Chondrocyte (in vitro differentiated cells): ENCODE results near the gene TLR1. TPM values are rescaled to one million over a fixed set of nuclear protein-coding genes. Genes with fewer than 3 reads are reported as not detected.

Experiments used
- DNase-seq: peaks from one replicate; pipeline ENCODE4 v3.0.0; 2021; ENCODE audit warnings: mixed read lengths, low spot score
- H3K27ac Mint-ChIP-seq: one replicate; pipeline ENCODE4 v1.8.0; 2021; ENCODE audit warnings: mild to moderate bottlenecking, moderate library complexity, mixed read lengths; ENCODE audit not compliant: unreplicated experiment
- H3K27me3 Mint-ChIP-seq: 2 replicates; pipeline ENCODE4 v1.8.0; 2021; ENCODE audit warnings: low read depth, mixed read lengths
- H3K36me3 Mint-ChIP-seq: 2 replicates; pipeline ENCODE4 v1.8.0; 2021; ENCODE audit warnings: low read depth, mixed read lengths
- H3K4me1 Mint-ChIP-seq: 2 replicates; pipeline ENCODE4 v1.8.0; 2021; ENCODE audit warnings: low read depth, mild to moderate bottlenecking, mixed read lengths
- H3K4me3 Mint-ChIP-seq: one replicate; pipeline ENCODE4 v1.8.0; 2021; ENCODE audit warnings: mild to moderate bottlenecking, moderate library complexity, mixed read lengths; ENCODE audit not compliant: unreplicated experiment
- H3K9me3 Mint-ChIP-seq: 2 replicates; pipeline ENCODE4 v1.8.0; 2021; ENCODE audit warnings: low read depth, mixed read lengths
- CTCF ChIP-seq: fragments of 200-600 bp; sonication (generic); IDR thresholded peaks from 2 replicates; pipeline ENCODE4 v1.5.0; 2021; ENCODE audit warnings: antibody characterized with exemption, mild to moderate bottlenecking, moderate library complexity
- total RNA-seq: library from RNA; stranded (reverse); gene quantifications from 3 replicates; pipeline ENCODE4 v1.2.1, GENCODE V29; 2021

The TLR1 gene
- total RNA-seq, 1 donor from 2014 or later, result 0.15 TPM

DNA sequence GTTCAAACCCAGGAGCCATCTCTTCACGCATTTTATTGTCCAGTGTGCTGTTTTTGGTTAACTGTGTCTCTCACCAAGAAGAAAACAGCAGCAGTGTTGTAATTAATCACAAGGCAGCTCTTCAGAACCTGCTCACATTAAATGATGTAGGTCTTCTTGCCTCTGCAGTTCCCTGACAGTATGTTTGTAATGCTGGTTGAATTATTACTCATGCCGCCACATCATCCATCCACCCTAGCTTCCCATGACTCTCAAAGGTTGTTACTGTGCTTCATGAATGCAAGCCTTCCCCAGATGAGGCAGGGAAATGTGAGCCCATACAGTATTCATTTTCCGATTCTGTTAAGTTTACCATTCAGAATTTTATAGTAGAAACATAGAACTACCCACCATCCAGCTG lies 39.2 kb downstream of the TLR1 start:
- TF ChIP-seq CTCF, result no peak
- Mint-ChIP-seq H3K4me3 (no peak overlapping the region), H3K4me1 (peaks cover 14% of the 10 kb centered on the region), H3K27ac (no peak overlapping the region), H3K27me3 (no peaks in the 10 kb centered on the region), H3K36me3 (no peaks in the 10 kb centered on the region), H3K9me3 (no peaks in the 10 kb centered on the region)
- DNase-seq, result no peak

DNA sequence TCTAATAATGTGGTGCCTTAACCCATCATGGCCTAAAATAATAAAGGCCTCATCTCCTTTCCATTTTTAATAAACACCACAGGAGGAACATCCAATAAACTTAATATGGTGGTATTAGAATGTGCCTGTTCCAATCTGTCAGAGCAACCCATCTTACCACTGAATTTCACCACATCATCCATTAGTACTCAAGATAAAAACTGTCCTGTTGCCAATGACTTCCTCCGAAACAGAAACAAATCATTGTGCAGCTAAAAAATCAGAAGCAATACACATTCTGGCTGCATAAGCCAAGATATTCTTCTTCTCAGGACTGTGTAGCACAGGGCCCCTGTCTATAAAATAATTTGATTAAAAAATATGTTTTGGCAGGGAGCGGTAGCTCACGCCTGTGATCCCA lies 40.3 kb downstream of the TLR1 start:
- H3K27ac Mint-ChIP-seq, result no peak overlapping the region

GRCh38 chr4:38762560-38762959 lies 42.0 kb downstream of the TLR1 start:
- DNase-seq, result no peak

More for the DNA sequence above, 40.3 kb downstream of the TLR1 start:
- TF ChIP-seq CTCF, result no peak
- H3K36me3 Mint-ChIP-seq, result no peaks in the 10 kb centered on the region
- H3K4me1 Mint-ChIP-seq, result peaks cover 12% of the 10 kb centered on the region
- H3K9me3 Mint-ChIP-seq, result no peaks in the 10 kb centered on the region
- no peak overlapping the region for H3K4me3 Mint-ChIP-seq
- H3K27me3 Mint-ChIP-seq, result no peaks in the 10 kb centered on the region
- no peak for DNase-seq

DNA sequence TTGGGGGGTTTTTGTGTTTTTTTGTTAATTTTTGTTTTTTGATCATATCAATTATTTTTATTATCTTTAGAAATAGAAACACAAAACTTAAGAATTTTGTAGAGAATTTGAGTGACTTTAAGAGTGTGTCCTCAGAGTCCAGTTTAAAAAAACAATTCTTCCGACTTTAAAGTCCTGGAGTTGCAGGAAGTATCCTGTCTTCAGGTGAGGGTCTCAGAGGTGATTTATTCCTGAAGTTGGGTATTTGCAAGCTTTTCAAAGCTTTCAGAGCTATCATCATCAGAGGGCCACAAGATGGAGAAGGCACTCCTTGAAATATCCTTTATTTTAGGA lies 44.8 kb downstream of the TLR1 start:
- H3K9me3 Mint-ChIP-seq, result no peaks in the 10 kb centered on the region
- no peak overlapping the region for H3K4me3 Mint-ChIP-seq
- no peaks in the 10 kb centered on the region for H3K36me3 Mint-ChIP-seq
- H3K4me1 Mint-ChIP-seq, result peaks cover 4% of the 10 kb centered on the region
- no peak overlapping the region for H3K27ac Mint-ChIP-seq
- no peak for TF ChIP-seq CTCF
- H3K27me3 Mint-ChIP-seq, result no peaks in the 10 kb centered on the region
- DNase-seq, result no peak

More at GRCh38 chr4:38762560-38762959, 42.0 kb downstream of the TLR1 start:
- H3K27me3 Mint-ChIP-seq, result no peaks in the 10 kb centered on the region
- peaks cover 4% of the 10 kb centered on the region for H3K4me1 Mint-ChIP-seq
- no peak for TF ChIP-seq CTCF
- no peak overlapping the region for H3K27ac Mint-ChIP-seq
- H3K9me3 Mint-ChIP-seq, result no peaks in the 10 kb centered on the region
- H3K36me3 Mint-ChIP-seq, result no peaks in the 10 kb centered on the region
- H3K4me3 Mint-ChIP-seq, result no peak overlapping the region

DNA sequence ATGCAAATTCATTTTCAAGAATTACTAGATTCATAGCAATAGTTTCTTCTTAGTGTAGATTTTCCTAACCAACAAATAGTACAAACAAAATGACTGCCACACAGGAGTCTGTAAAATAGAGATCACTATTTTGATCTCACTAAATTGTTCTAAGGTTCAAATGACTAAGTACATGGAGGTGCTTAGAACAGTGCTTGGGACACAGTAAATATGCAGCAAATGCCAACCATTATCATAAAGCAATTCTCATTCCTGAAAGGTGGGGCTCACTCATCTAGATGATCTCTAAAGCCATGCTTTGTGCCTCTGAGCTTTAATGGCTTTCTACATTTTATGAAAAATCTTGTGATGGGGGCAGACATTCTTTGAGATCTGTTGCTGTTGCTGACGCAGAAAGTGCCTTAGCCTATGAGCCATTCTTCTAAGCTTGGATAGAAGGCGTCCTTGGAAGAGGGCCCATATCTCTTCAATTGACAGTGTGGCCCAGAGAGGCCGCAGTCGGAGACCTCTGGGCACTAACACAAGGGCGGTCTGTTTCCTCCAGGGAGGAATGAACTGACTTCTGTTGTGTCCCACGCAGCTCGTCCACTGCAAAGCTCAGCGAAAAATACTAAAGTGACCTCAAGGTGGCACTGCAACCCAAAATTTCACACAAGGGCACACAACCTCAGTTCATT lies 45.3 kb downstream of the TLR1 start:
- TF ChIP-seq CTCF, result peak; percentile 97
- peaks cover 4% of the 10 kb centered on the region for H3K4me1 Mint-ChIP-seq
- H3K9me3 Mint-ChIP-seq, result no peaks in the 10 kb centered on the region
- no peaks in the 10 kb centered on the region for H3K27me3 Mint-ChIP-seq
- peak overlapping the region; percentile 51 for H3K4me3 Mint-ChIP-seq
- peak overlapping the region; percentile 59 for H3K27ac Mint-ChIP-seq
- H3K36me3 Mint-ChIP-seq, result no peaks in the 10 kb centered on the region
- no peak for DNase-seq
